GM13976 (cell line): Measurements from ENCODE around the gene LLPH.

Source experiments
- DNase-seq: peaks from one replicate; pipeline ENCODE4 v3.0.0; 2012; ENCODE audit warnings: low spot score
- in situ Hi-C: fragments of 300-500 bp; cut with MboI; formaldehyde crosslinking; loops from one replicate; pipeline ENCODE4 v1.12.0; 2022; ENCODE audit warnings: low sequenced_read_pairs, mixed read lengths, inconsistent platforms; ENCODE audit not compliant: unreplicated experiment
- TF ChIP-seq, protein P1 (sequence below): IDR thresholded peaks from 2 replicates; pipeline ENCODE4 v1.5.1; 2012; ENCODE audit warnings: borderline replicate concordance, mild to moderate bottlenecking; ENCODE audit not compliant: insufficient read depth; ENCODE audit errors: extremely low read depth, missing control alignments, control extremely low read depth

LLPH gene

GRCh38 chr12:66142826-66143225 lies 12.3 kb upstream of the LLPH start:
- in situ Hi-C loops = loop anchor here (25.0 kb wide), 2 partner anchors 269 to 544 kb away; partner anchors contain the start of gene GRIP1
- TF ChIP-seq, protein P1, sequence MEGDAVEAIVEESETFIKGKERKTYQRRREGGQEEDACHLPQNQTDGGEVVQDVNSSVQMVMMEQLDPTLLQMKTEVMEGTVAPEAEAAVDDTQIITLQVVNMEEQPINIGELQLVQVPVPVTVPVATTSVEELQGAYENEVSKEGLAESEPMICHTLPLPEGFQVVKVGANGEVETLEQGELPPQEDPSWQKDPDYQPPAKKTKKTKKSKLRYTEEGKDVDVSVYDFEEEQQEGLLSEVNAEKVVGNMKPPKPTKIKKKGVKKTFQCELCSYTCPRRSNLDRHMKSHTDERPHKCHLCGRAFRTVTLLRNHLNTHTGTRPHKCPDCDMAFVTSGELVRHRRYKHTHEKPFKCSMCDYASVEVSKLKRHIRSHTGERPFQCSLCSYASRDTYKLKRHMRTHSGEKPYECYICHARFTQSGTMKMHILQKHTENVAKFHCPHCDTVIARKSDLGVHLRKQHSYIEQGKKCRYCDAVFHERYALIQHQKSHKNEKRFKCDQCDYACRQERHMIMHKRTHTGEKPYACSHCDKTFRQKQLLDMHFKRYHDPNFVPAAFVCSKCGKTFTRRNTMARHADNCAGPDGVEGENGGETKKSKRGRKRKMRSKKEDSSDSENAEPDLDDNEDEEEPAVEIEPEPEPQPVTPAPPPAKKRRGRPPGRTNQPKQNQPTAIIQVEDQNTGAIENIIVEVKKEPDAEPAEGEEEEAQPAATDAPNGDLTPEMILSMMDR = no peak
- no peak for DNase-seq

- in situ Hi-C loops = loop anchor here (25.0 kb wide), 2 partner anchors 271 to 546 kb away; partner anchors contain the start of gene GRIP1
These were observed 10.7 kb upstream of the LLPH start for GRCh38 chr12:66141299-66141698.

GRCh38 chr12:66140731-66141130 lies 10.2 kb upstream of the LLPH start:
- in situ Hi-C loops = loop anchor here (25.0 kb wide), 2 partner anchors 272 to 547 kb away; partner anchors contain the start of gene GRIP1

More at GRCh38 chr12:66141299-66141698, 10.7 kb upstream of the LLPH start:
- TF ChIP-seq, protein P1 = no peak
- no peak for DNase-seq

DNA sequence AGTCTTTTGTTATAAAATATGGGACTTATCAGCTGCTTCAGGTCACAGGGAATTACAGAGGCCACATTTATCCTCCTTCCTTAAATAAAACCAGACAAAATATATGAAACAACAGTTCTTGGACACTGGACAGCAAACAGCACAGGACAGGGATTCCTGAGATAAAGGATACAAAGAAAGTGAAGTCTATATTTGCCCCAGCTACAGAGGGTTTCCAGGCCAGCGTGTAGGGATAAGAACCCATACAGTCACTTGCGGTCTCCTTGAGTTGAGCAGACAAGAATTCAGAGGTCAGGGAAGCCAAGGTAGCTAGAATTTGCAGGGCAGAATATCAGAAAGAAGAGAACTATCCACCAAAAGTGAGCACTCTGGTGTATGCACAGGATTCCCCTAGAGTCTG lies 8.8 kb upstream of the LLPH start:
- no peak for DNase-seq
- TF ChIP-seq, protein P1 = no peak
- in situ Hi-C loops = loop anchor here (25.0 kb wide), 2 partner anchors 273 to 548 kb away; partner anchors contain the start of gene GRIP1

More at GRCh38 chr12:66140731-66141130, 10.2 kb upstream of the LLPH start:
- TF ChIP-seq, protein P1 = no peak
- no peak for DNase-seq

GRCh38 chr12:66137937-66138336 lies 7.4 kb upstream of the LLPH start:
- in situ Hi-C loops = loop anchor here (25.0 kb wide), 2 partner anchors 274 to 549 kb away; partner anchors contain the start of gene GRIP1
- TF ChIP-seq, protein P1 = no peak
- DNase-seq = no peak

DNA sequence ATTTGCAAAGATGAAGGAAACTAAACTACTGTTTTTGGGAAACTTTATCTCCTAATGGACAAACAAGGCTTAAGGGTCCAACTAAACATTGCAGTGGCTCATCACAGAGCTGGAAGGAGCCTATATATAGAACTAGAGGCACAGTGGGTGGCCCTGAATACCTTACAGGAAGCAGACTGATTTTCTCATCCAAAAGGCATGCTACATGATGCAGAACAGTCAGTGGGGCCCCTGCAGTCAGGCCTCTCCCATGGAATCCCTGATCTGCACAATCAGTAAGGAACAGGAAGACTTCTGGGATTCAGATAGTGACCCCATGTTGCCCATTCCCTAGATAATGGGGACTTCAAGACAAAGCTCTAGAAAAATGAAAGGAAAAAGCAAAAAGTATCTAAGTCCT lies 1.9 kb upstream of the LLPH start:
- DNase-seq = no peak
- in situ Hi-C loops = loop anchor here (25.0 kb wide), 2 partner anchors 280 to 555 kb away; partner anchors contain the start of gene GRIP1
- TF ChIP-seq, protein P1 = no peak

DNA sequence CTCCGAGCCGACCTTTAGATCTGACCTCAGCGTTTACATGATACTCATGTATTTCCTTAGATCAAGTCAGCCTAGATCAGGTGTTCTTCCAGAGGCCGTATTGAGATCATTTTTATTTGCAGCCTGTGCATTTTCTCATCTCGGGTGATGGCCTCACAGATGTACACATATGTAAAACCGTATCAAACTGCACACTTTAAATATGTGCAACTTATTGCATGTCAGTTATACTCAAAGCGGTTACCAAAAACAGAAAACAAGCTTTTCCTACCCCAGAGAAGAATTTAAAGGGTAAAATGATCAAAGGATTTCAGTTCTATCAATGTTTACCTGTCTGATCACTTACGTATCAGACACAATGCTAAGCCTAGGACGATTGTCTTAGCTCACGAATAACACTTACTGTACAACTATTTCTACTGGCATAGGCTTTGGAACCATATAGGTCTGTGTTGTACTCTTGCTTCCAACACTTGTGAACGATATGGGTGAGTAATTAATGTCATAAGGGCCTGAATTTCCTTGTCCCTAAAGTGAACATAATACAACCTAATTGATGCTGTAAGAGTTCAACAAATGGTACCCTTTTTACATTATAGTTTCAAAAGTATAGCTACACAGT lies 628 bp upstream of the LLPH start:
- TF ChIP-seq, protein P1 = no peak
- DNase-seq = no peak
- in situ Hi-C loops = loop anchor here (25.0 kb wide), 2 partner anchors 281 to 556 kb away; partner anchors contain the start of gene GRIP1
